ENCODE measurements around the gene TPPP2.
"Not testable (repeated sequence)": the region's sequence is repeated elsewhere in the genome, so short reads cannot be mapped to it uniquely, and the experiment has no call there.

The TPPP2 gene

GRCh38 chr14:21037156-21037555 lies 7.1 kb downstream of the TPPP2 start:
- no peak for DNase-seq (ENCODE audit: low read depth in 3 of 3, low spot score in 1 of 3)

- DNase-seq (ENCODE audit: low read depth in 3 of 3, low spot score in 1 of 3), result no peak
Observed at GRCh38 chr14:21038441-21039422, 8.7 kb downstream of the TPPP2 start.

GRCh38 chr14:21039585-21040369 lies 9.8 kb downstream of the TPPP2 start:
- no peak for DNase-seq (ENCODE audit: low read depth in 3 of 3, low spot score in 1 of 3)

GRCh38 chr14:21040370-21040925 lies 10.4 kb downstream of the TPPP2 start:
- no peak for DNase-seq (ENCODE audit: low read depth in 3 of 3, low spot score in 1 of 3)

DNA sequence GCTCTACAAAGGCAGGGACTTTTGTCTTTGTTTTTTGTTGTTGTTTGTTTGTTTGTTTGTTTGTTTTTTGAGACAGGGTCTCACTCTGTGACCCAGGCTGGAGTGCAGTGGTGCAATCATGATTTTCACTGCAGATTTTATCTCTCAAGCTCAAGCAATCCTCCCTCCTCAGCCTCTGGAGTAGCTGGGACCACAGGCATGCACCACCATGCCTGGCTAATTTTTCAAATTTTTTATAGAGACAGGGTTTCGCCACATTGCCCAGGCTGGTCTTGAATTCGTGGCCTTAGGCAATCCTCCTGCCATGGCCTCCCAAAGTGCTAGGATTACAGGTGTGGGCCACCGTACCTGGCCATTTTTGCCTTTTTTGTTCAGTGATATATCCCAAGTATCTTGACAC lies 10.9 kb downstream of the TPPP2 start:
- not testable (repeated sequence) for DNase-seq (ENCODE audit: low read depth in 3 of 3, low spot score in 1 of 3)

DNA sequence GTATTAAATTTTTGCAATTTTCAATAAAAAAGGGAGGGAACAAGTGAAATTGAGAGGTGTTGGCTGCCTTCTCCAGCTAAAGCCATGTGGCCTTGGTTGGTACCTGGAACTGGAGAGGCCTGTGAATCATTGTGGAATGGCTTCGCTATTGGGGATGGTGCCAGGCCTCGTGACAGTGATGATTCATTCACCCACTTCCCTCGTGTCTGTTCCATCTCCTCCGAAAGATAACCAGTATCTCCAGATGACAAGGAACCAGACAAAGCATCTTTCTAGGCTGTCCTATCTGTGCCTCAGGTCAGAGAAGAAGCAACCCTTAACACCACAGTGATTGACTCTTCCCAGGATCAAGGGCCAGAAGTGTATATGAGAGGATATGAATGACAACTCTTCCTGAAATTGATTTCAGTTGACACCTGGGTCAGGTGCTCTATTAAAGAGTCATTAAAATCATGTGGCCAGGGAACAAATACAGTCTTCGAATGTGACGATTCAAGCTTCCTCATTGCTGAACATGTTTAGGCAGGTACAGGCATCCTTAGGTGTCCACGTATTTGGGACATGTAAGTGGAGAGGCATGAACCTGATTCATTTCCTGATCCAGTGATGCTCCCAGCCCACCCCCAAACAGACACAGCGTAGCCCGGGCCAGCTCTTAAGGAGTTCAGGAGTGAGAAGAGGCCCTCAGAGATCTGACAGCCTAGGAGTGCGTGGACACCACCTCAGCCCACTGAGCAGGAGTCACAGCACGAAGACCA lies 11.8 kb downstream of the TPPP2 start, which contains the start of gene RNASE7:
TSS of gene RNASE7 (plus strand) at position 687 of the 758 bp plus-strand sequence. CDS start 631 bp downstream, outside the sequence.
- DNase-seq (ENCODE audit: low read depth in 3 of 3, low spot score in 1 of 3), result no peak

DNA sequence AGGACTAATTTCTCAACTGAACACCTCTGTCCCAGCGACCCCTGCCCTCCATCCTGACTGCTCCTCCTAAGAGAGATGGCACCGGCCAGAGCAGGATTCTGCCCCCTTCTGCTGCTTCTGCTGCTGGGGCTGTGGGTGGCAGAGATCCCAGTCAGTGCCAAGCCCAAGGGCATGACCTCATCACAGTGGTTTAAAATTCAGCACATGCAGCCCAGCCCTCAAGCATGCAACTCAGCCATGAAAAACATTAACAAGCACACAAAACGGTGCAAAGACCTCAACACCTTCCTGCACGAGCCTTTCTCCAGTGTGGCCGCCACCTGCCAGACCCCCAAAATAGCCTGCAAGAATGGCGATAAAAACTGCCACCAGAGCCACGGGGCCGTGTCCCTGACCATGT lies 12.9 kb downstream of the TPPP2 start:
- DNase-seq (ENCODE audit: low read depth in 3 of 3, low spot score in 1 of 3), result no peak

DNA sequence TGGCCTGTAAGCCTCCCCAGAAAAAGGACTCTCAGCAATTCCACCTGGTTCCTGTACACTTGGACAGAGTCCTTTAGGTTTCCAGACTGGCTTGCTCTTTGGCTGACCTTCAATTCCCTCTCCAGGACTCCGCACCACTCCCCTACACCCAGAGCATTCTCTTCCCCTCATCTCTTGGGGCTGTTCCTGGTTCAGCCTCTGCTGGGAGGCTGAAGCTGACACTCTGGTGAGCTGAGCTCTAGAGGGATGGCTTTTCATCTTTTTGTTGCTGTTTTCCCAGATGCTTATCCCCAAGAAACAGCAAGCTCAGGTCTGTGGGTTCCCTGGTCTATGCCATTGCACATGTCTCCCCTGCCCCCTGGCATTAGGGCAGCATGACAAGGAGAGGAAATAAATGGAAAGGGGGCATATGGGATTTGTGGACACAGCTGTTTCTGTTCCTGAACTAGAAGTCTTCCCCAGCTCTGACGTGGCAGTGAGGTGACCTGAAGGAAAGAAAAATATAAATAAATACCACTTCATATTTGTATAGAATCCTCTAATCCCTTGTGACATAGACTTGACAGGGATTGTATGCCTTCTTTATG lies 13.5 kb downstream of the TPPP2 start:
- DNase-seq (ENCODE audit: low read depth in 3 of 3, low spot score in 1 of 3), result no peak

GRCh38 chr14:21043974-21044618 lies 14.1 kb downstream of the TPPP2 start:
- no peak for DNase-seq (ENCODE audit: low read depth in 3 of 3, low spot score in 1 of 3)

- no peak for DNase-seq (ENCODE audit: low read depth in 3 of 3, low spot score in 1 of 3)
Observed at GRCh38 chr14:21047378-21047781, 17.4 kb downstream of the TPPP2 start.

- DNase-seq (ENCODE audit: low read depth in 3 of 3, low spot score in 1 of 3), result no peak
Observed at GRCh38 chr14:21048638-21049037, 18.6 kb downstream of the TPPP2 start.

DNA sequence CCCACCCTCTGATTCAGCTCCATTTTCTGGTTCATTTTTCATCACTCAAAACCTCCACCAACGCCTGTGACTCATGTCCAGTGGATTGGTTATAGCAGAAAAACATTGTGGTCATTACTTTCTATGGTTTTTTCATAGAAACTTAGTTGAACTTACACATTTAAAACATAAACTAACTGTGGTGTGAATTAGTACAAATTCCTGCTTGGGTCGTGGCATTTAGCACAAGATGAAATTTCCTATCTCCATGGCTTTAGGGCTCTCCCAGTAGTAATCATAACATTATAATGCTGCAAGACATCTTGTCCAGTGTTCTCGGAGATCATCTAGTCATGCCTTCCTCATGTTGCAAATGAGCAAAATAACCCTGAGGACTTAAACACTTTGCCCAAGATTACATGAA lies 19.3 kb downstream of the TPPP2 start:
- no peak for DNase-seq (ENCODE audit: low read depth in 3 of 3, low spot score in 1 of 3)

GRCh38 chr14:21050597-21050996 lies 20.6 kb downstream of the TPPP2 start:
- DNase-seq (ENCODE audit: low read depth in 3 of 3, low spot score in 1 of 3), result no peak

- DNase-seq (ENCODE audit: low read depth in 3 of 3, low spot score in 1 of 3), result no peak
Observed at GRCh38 chr14:21053184-21054122, 23.4 kb downstream of the TPPP2 start.

DNA sequence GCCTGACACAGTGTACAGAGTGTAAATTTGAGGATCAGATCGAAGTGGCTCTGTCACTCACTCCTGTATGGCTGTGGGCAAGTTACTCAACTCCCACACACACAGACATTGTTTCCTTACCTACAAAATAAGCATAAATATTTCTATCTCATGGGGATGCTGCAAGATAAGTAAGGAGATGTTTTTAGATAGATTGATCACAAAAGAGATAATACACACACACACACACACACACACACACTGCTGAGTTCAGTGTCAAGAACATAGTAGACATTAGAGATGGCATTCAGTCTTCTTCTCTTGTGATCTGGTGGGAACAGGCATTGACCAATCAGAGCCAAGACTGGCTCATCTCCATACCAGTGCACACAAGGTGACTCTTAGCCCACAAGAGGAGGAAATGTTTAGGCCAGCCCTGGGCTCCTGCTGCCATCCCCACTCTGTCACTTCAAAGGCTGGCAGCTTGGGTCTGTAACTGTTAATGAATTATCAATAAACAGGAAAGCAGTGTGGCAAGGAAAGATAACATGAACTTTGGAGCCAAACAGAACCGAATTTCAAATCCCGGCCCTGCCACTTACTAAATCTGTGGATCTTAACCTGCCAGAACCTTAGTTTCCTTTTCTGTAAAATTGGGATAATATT lies 24.2 kb downstream of the TPPP2 start:
- DNase-seq (ENCODE audit: low read depth in 3 of 3, low spot score in 1 of 3), result no peak

DNA sequence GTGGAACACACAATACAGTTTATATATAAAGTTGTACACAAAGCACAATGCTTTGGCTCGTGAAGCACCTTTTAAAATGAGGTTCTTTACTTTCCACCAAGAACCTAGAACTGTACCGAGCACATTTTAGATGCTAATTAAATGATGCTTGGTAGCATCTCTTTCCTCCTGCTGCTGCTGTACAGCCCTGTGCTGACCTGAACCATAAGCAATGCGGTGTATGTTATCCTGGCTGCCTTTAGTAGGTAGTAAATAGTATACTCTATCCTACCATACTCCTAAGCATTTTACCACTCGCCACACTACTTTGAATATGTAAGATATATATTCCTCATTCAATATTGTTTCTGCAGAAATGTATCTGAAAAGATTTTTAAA lies 24.7 kb downstream of the TPPP2 start:
- DNase-seq (ENCODE audit: low read depth in 3 of 3, low spot score in 1 of 3), result no peak

DNA sequence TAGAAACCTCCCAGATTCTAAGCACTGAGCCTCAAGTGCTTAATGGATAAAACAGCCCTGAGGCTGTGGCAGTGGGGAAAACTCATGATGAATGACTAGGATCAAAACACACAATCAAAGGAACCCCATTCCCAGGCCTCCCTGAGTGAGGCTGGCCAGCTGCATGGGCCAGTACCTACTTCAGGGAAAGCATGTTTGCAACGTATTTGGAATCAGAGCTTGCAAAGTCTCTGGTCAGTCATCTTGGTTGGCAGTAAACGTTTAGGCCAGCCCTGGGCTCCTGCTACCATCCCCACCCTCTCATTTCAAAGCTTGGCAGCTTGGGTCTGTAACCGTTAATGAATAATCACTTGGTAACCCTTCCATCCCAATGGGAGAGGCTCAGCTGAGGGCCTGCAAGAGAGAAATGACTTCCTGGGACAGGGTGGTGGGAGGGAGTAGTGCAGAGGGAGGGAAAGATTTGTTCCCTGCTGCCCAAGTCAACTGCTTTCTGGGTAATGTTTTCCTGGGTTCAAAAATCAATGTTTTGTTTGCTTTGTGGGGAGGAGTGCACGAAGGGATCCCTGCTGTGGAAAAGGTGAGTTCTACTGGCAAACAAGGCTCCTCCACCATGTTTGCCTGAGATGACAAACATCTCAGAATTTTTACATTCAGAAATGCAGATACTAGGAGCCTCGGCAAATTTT lies 25.6 kb downstream of the TPPP2 start:
- no peak for DNase-seq (ENCODE audit: low read depth in 3 of 3, low spot score in 1 of 3)

Data from stimulated activated CD4-positive, alpha-beta T cell treated with anti-CD3 and anti-CD28 coated beads, TNF-alpha, amount 100 ng/mL, for 1 hour (primary cell).